GM12878 (cell line): ENCODE results near the gene DLEC1. TPM values are rescaled to one million over a fixed set of nuclear protein-coding genes. Genes with fewer than 3 reads are reported as not detected.

ENCODE experiments used
- ATAC-seq: fragments of 200-7000 bp; cut with Tn5 transposase; 3 replicates; pipeline ENCODE4 v1.9.1; 2020; ENCODE audit warnings: mild to moderate bottlenecking, moderate library complexity
- BruUV-seq: library from RNA; stranded (reverse); fragments of 400-500 nt; replicated peaks from 2 replicates; lab custom pipeline; 2021; lab: Mats Ljungman, UMichigan
- CTCF ChIA-PET: fragments of 300-600 bp; sonication (Branson Sonifier 250); formaldehyde crosslinking; extraction: SDS; loops from one replicate; lab custom pipeline; 2021; ENCODE audit warnings: inconsistent platforms; lab: Yijun Ruan, JAX
- POLR2A ChIA-PET: fragments of 350-600 bp; formaldehyde crosslinking; extraction: SDS; loops from one replicate; lab custom pipeline; 2021; ENCODE audit warnings: inconsistent platforms; lab: Charles Lee
- RAD21 ChIA-PET: fragments of 300-600 bp; sonication (Branson Sonifier 250); formaldehyde crosslinking; loops from one replicate; lab custom pipeline; 2023; ENCODE audit warnings: antibody characterized with exemption; ENCODE audit not compliant: unreplicated experiment; lab: Charles Lee
- SMC1A ChIA-PET: fragments of 300-600 bp; sonication (Branson Sonifier 250); formaldehyde crosslinking; loops from one replicate; lab custom pipeline; 2023; ENCODE audit not compliant: unreplicated experiment, uncharacterized antibody; lab: Charles Lee
- DNase-seq: peaks from one replicate; pipeline ENCODE4 v3.0.0-alpha.2; 2011; ENCODE audit warnings: low read depth, low spot score
- FAIRE-seq: peaks from 3 replicates; lab custom pipeline; 2011; peaks lifted over from hg19 to GRCh38; lab: Jason Lieb, UNC
- H2AFZ ChIP-seq: 2 replicates; pipeline ENCODE4 v1.6.0; 2011; ENCODE audit warnings: low read depth, low read length, control low read depth; ENCODE audit not compliant: control insufficient read depth
- H3K27ac ChIP-seq: 2 replicates; pipeline ENCODE4 v1.5.1; 2011; ENCODE audit warnings: control low read depth; ENCODE audit not compliant: control insufficient read depth, insufficient read depth
- H3K27me3 ChIP-seq, 2 experiments: replicated peaks in 1 of 2; 2 replicates each; pipeline versions ENCODE4 v1.6.0 to v1.6.1; 2011; ENCODE audit warnings: low read length in 1 of 2; ENCODE audit not compliant: control insufficient read depth in 2 of 2, insufficient read depth in 2 of 2
- H3K36me3 ChIP-seq, 2 experiments: 2 replicates each; pipeline ENCODE4 v1.5.1; 2011; ENCODE audit warnings: low read length in 1 of 2; ENCODE audit not compliant: control insufficient read depth in 2 of 2, insufficient read depth in 2 of 2
- H3K4me1 ChIP-seq: 2 replicates; pipeline ENCODE4 v1.6.1; 2011; ENCODE audit warnings: mild to moderate bottlenecking, low read length, moderate library complexity, mixed read lengths; ENCODE audit not compliant: control insufficient read depth, insufficient read depth
- H3K4me2 ChIP-seq: 2 replicates; pipeline ENCODE4 v1.6.0; 2011; ENCODE audit warnings: control low read depth; ENCODE audit not compliant: control insufficient read depth, insufficient read depth
- H3K4me3 ChIP-seq: fragments of 200-600 bp; sonication (generic); 2 replicates; pipeline ENCODE4 v1.5.1; 2016
- H3K79me2 ChIP-seq: 2 replicates; pipeline ENCODE4 v1.6.0; 2011; ENCODE audit warnings: low read length; ENCODE audit not compliant: control insufficient read depth, insufficient read depth
- H3K9ac ChIP-seq: 2 replicates; pipeline ENCODE4 v1.8.0; 2011; ENCODE audit warnings: low read length, control low read depth, mixed read lengths; ENCODE audit not compliant: control insufficient read depth, insufficient read depth
- H3K9me3 ChIP-seq: replicated peaks from 3 replicates; pipeline ENCODE4 v1.5.1; 2011; ENCODE audit warnings: mild to moderate bottlenecking, low read length; ENCODE audit not compliant: control insufficient read depth, insufficient read depth
- H4K20me1 ChIP-seq: 2 replicates; pipeline ENCODE4 v1.6.0; 2011; ENCODE audit not compliant: control insufficient read depth, insufficient read depth
- CEBPZ ChIP-seq: fragments of 150-350 bp; IDR thresholded peaks from 2 replicates; pipeline ENCODE4 v1.6.1; 2016; ENCODE audit warnings: low read depth, low read length
- CREB1 ChIP-seq: IDR thresholded peaks from 2 replicates; pipeline ENCODE4 v1.6.1; 2012; ENCODE audit warnings: low read depth, mild to moderate bottlenecking, inconsistent platforms
- DPF2 ChIP-seq: fragments of 450-650 bp; IDR thresholded peaks from 2 replicates; pipeline ENCODE4 v1.6.1; 2017; ENCODE audit warnings: mild to moderate bottlenecking
- NFIC ChIP-seq: IDR thresholded peaks from 2 replicates; pipeline ENCODE4 v1.6.1; 2012; ENCODE audit warnings: low read depth, mild to moderate bottlenecking, inconsistent platforms, low read length, moderate library complexity
- NRF1 ChIP-seq: conservative IDR thresholded peaks from 2 replicates; pipeline ENCODE4 v1.6.1; 2011; ENCODE audit warnings: mild to moderate bottlenecking, low read depth, low read length, improper control_type of control experiment
- WRNIP1 ChIP-seq: IDR thresholded peaks from 2 replicates; pipeline ENCODE4 v1.6.1; 2011; ENCODE audit warnings: low read depth, low read length, improper control_type of control experiment, borderline replicate concordance
- YBX1 ChIP-seq: fragments of 450-650 bp; IDR thresholded peaks from 2 replicates; pipeline ENCODE4 v1.6.1; 2016; ENCODE audit warnings: antibody characterized with exemption
- WGBS: methylation state at CpG from one replicate; pipeline ENCODE4 v1.1.6; 2016; ENCODE audit warnings: low lambda C conversion rate; ENCODE audit not compliant: insufficient replicate concordance, insufficient coverage; ENCODE audit errors: missing lambda C conversion rate; 5-methylcytosine and 5-hydroxymethylcytosine counted together
- in situ Hi-C: fragments of 300-500 bp; cut with MboI; formaldehyde crosslinking; loops from 9 replicates; pipeline ENCODE4 v1.14.3; 2018; ENCODE audit warnings: mixed read lengths
- intact Hi-C: fragments of 100-400 bp; cut with micrococcal nuclease; formaldehyde crosslinking; loops from one replicate; pipeline ENCODE4 v1.14.2; 2022; ENCODE audit not compliant: unreplicated experiment
- polyA plus RNA-seq, 11 experiments: library from polyadenylated mRNA; depleted of rRNA in 4 of 11; unstranded in 6 of 11; stranded (reverse) in 5 of 11; fragments of >200 nt; fragmentation: Nextera tagmentation in 4 of 11; fragmentation: Illumina TruSeq in 1 of 11; extraction: Ambion mirVana in 4 of 11; extraction: Trizol in 1 of 11; gene quantifications; 1 replicate in 1 of 11; 2 replicates in 10 of 11; pipeline versions ENCODE4 v1.2.1 to v1.2.3, GENCODE V29; 2011 to 2016; ENCODE audit warnings: inconsistent platforms in 2 of 11, missing spikeins in 2 of 11, low read depth in 1 of 11
- total RNA-seq, 4 experiments: library from RNA; depleted of rRNA in 3 of 4; stranded (reverse); fragments of >200 nt in 3 of 4; fragmentation: Illumina TruSeq in 1 of 4; extraction: Trizol in 1 of 4; gene quantifications; 2 replicates each; pipeline versions ENCODE4 v1.2.1 to v1.2.3, GENCODE V29; 2013 to 2021

DLEC1 gene
- total and polyA plus RNA-seq, 10 of the 15 experiments (the other 5 are each of a cell fraction or from before 2014, with no cell fraction given) = 0.03 to 0.29 (median 0.07) TPM; not detected in 3

DNA sequence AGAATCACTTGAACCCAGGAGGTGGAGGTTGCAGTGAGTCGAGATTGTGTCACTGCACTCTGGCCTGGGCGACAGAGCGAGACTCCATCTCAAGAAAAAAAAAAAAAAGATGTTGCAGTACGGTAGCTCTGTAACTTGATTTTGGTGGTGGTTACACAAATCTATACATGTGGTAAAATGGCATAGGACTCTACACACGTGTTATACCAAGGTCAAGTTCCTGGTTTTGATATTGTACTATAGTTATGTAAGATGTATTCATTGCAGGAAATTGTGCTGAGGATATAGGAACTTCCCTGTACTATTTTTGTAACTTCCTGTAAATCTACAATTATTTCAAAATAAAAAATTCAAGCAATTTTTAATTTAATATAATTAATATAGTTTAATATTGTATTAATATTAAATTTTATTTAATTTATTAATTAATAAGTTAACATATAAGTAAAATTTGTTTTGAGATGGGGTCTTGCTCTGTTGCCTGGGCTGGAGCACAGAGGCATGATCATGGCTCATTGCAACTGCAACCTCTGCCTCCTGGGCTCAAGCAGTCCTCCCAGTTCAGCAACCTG lies 109.4 kb downstream of the DLEC1 start:
- ATAC-seq (no peak), FAIRE-seq (no peak), DNase-seq (no peak)
- no peaks in the 10 kb centered on the region for H4K20me1 ChIP-seq
- BruUV-seq = no TSS peak
- intact Hi-C loops (no loop called here), in situ Hi-C loops (no loop called here)
- 60% methylated on average over 5 of the region's 5 CpGs for WGBS
- no peak overlapping the region for H3K4me3 ChIP-seq
- no peaks in the 10 kb centered on the region for H3K79me2 ChIP-seq
- no peak for TF ChIP-seq YBX1
- no peak for TF ChIP-seq NFIC
- no peak for TF ChIP-seq CEBPZ
- TF ChIP-seq NRF1 = no peak
- no peak for TF ChIP-seq WRNIP1
- no peak for TF ChIP-seq DPF2
- no peak for TF ChIP-seq CREB1
- peaks cover 14% of the 10 kb centered on the region for H3K4me1 ChIP-seq
- ChIA-PET RAD21 (interaction anchor here (0.6 kb wide), 1 partner anchor 525 kb away, joined by 3 read pairs; no protein-coding TSS in a partner anchor), CTCF (interaction anchor here (1.0 to 1.2 kb wide), 2 partner anchors 9 to 16 kb away, joined by 3 to 5 read pairs; no protein-coding TSS in a partner anchor), POLR2A (interaction anchor here (0.7 to 2.2 kb wide), 3 partner anchors 9 to 11 kb away, joined by 3 to 10 read pairs (median 4); partner anchors contain the start of gene ACAA1), SMC1A (interaction anchor here (9.6 kb wide), 1 partner anchor 17 kb away, joined by 64 read pairs; the partner anchor contains the start of gene OXSR1)
- peaks cover 9% of the 10 kb centered on the region; the same call in 2 of the 3 replicates for H3K9me3 ChIP-seq
- no peak overlapping the region for H3K4me2 ChIP-seq
- H3K9ac ChIP-seq = no peak overlapping the region
- no peaks in the 10 kb centered on the region for H3K27me3 ChIP-seq
- H2AFZ ChIP-seq = no peak overlapping the region
- no peaks in the 10 kb centered on the region for H3K36me3 ChIP-seq
- no peak overlapping the region for H3K27ac ChIP-seq
